ENCODE data around the gene SORCS2.

SORCS2 gene

DNA sequence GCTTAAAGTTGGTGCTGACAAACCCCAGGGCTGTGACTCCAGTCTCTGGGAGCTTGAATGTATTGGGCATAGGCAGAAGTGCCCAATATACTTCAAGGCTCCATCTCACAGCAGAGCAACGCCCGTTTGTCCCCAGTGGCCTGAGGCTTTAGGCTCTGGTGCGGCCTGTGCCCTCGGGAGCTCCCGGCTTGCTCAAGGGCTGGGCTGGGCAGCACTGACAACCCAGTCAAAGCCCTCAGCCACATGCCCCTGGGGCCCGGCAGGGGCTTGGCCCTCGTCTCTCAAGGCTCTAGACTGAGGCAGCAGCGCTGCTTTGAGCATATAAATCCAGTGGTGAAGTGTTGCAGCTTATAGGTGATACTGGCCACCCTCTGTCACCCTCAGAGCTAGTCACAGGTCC, 543.6 kb downstream of the SORCS2 start:
- Histone ChIP-seq H3K9me2 (ENCODE audit: low read depth, low read length) (no peaks in the 10 kb centered on the region), H4K20me1 (ENCODE audit: insufficient read depth, low read length) (no peaks in the 10 kb centered on the region), H3K27ac (ENCODE audit: low read depth, low read length, poor library complexity, severe bottlenecking) (no peak overlapping the region), H2AFZ (ENCODE audit: low read length) (no peak overlapping the region), H3K9ac (ENCODE audit: low read length) (no peak overlapping the region), H3K9me3 (ENCODE audit: low read length) (no peaks in the 10 kb centered on the region), H3K4me2 (ENCODE audit: low read length) (no peak overlapping the region), H3K4me3 (ENCODE audit: low read depth, low read length, poor library complexity, severe bottlenecking) (no peak overlapping the region), H3K79me2 (ENCODE audit: insufficient read depth, low read length) (no peaks in the 10 kb centered on the region), H3K27me3 (ENCODE audit: insufficient read depth, low read length) (no peaks in the 10 kb centered on the region), H3K4me1 (ENCODE audit: insufficient read depth, low read length, severe bottlenecking) (no peaks in the 10 kb centered on the region), H3K36me3 (ENCODE audit: insufficient read depth, low read length) (no peaks in the 10 kb centered on the region), H3F3A (ENCODE audit: insufficient read depth, low read length) (no peaks in the 10 kb centered on the region)
- no peak for TF ChIP-seq EZH2 (IDR thresholded peaks at IDR 0.05; ENCODE audit: borderline replicate concordance, low read length)
- TF ChIP-seq, protein P1, sequence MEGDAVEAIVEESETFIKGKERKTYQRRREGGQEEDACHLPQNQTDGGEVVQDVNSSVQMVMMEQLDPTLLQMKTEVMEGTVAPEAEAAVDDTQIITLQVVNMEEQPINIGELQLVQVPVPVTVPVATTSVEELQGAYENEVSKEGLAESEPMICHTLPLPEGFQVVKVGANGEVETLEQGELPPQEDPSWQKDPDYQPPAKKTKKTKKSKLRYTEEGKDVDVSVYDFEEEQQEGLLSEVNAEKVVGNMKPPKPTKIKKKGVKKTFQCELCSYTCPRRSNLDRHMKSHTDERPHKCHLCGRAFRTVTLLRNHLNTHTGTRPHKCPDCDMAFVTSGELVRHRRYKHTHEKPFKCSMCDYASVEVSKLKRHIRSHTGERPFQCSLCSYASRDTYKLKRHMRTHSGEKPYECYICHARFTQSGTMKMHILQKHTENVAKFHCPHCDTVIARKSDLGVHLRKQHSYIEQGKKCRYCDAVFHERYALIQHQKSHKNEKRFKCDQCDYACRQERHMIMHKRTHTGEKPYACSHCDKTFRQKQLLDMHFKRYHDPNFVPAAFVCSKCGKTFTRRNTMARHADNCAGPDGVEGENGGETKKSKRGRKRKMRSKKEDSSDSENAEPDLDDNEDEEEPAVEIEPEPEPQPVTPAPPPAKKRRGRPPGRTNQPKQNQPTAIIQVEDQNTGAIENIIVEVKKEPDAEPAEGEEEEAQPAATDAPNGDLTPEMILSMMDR (IDR thresholded peaks at IDR 0.05; ENCODE audit: low read length) = no peak

DNA sequence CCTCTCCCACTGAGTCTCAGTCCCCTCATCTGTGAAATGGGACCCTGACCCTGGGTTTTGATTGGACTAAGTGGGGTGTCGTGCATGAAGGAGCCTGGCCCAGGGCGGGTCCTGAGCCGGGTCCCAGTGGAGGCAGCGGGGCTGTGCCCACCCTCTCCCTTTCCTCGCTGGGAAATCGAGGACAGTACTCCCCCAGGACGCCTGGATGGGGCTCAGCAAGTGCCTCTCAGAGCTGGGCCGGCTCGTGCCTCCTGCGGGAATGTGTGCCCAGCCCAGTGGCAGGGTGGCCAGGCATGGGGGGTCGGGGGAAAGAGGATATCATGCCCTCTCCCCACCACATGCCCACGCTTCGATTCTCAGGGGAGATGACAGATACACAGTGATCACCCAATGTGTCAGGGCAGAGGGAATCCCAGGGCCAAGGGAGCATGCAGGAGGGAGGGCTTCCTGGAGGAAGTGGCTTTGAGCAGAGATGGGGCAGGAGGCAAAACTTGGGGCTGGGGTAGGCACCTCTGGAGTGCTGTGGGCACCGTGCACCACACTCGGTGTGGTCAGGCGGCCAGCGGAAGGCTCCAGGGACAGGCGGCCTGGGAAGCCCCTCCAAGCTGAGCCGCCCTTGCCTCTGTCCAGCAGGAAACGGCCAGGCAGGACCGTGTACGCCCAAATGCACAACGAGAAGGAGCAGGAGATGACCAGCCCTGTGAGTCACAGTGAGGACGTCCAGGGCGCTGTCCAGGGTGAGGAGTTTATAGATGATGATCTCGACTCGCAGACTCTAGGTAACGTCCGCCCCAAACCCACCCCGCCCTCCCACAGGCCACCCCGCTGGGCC, 544.3 kb downstream of the SORCS2 start:
- Histone ChIP-seq H3K9ac (ENCODE audit: low read length) (no peak overlapping the region), H3K79me2 (ENCODE audit: insufficient read depth, low read length) (no peaks in the 10 kb centered on the region), H4K20me1 (ENCODE audit: insufficient read depth, low read length) (no peaks in the 10 kb centered on the region), H3K27me3 (ENCODE audit: insufficient read depth, low read length) (no peaks in the 10 kb centered on the region), H3K9me3 (ENCODE audit: low read length) (no peaks in the 10 kb centered on the region), H3F3A (ENCODE audit: insufficient read depth, low read length) (no peaks in the 10 kb centered on the region), H3K9me2 (ENCODE audit: low read depth, low read length) (no peaks in the 10 kb centered on the region), H3K27ac (ENCODE audit: low read depth, low read length, poor library complexity, severe bottlenecking) (no peak overlapping the region), H3K4me3 (ENCODE audit: low read depth, low read length, poor library complexity, severe bottlenecking) (no peak overlapping the region), H3K4me2 (ENCODE audit: low read length) (no peak overlapping the region), H2AFZ (ENCODE audit: low read length) (no peak overlapping the region), H3K4me1 (ENCODE audit: insufficient read depth, low read length, severe bottlenecking) (no peaks in the 10 kb centered on the region), H3K36me3 (ENCODE audit: insufficient read depth, low read length) (no peaks in the 10 kb centered on the region)
- no peak for TF ChIP-seq EZH2 (IDR thresholded peaks at IDR 0.05; ENCODE audit: borderline replicate concordance, low read length)
- TF ChIP-seq, protein P1 (IDR thresholded peaks at IDR 0.05; ENCODE audit: low read length) = no peak

DNA sequence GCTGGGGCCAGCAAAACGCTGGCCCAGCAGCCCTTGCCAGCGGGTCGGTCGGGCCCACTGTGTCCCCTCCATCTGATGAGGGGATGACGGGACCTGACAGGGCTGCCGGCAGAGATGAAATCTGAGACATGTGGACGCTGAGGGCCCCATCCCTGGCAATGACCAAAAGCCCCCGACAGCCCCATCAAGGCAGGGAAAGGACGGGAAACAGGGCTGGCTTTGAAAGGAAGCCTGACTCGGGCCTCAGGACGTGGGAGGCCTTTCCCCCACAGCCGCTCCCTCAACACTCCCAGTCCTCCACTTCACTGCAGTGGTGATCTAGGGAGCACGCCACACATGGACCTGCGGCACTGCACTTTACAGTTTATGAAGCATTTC, 544.9 kb downstream of the SORCS2 start:
- TF ChIP-seq, protein P1 (IDR thresholded peaks at IDR 0.05; ENCODE audit: low read length) = no peak
- no peak for TF ChIP-seq EZH2 (IDR thresholded peaks at IDR 0.05; ENCODE audit: borderline replicate concordance, low read length)
- no peaks in the 10 kb centered on the region for H3K27me3 ChIP-seq (ENCODE audit: insufficient read depth, low read length)
- H3K4me2 ChIP-seq (ENCODE audit: low read length) = no peak overlapping the region
- no peak overlapping the region for H3K27ac ChIP-seq (ENCODE audit: low read depth, low read length, poor library complexity, severe bottlenecking)
- H3K79me2 ChIP-seq (ENCODE audit: insufficient read depth, low read length) = no peaks in the 10 kb centered on the region
- H3K9me3 ChIP-seq (ENCODE audit: low read length) = no peaks in the 10 kb centered on the region
- H4K20me1 ChIP-seq (ENCODE audit: insufficient read depth, low read length) = no peaks in the 10 kb centered on the region
- H3K4me1 ChIP-seq (ENCODE audit: insufficient read depth, low read length, severe bottlenecking) = no peaks in the 10 kb centered on the region
- H3K9ac ChIP-seq (ENCODE audit: low read length) = no peak overlapping the region
- H2AFZ ChIP-seq (ENCODE audit: low read length) = no peak overlapping the region
- H3F3A ChIP-seq (ENCODE audit: insufficient read depth, low read length) = no peaks in the 10 kb centered on the region
- no peak overlapping the region for H3K4me3 ChIP-seq (ENCODE audit: low read depth, low read length, poor library complexity, severe bottlenecking)
- H3K36me3 ChIP-seq (ENCODE audit: insufficient read depth, low read length) = no peaks in the 10 kb centered on the region
- no peaks in the 10 kb centered on the region for H3K9me2 ChIP-seq (ENCODE audit: low read depth, low read length)

All from OCI-LY1 (cell line).